K562 (cell line): Measurements from ENCODE around the gene ADAMTS2. TPM values are rescaled to one million over a fixed set of nuclear protein-coding genes. Genes with fewer than 3 reads are reported as not detected.

Experiments
- ATAC-seq: fragments of 200-7000 bp; cut with Tn5 transposase; 3 replicates; pipeline ENCODE4 v1.9.1; 2020; ENCODE audit warnings: moderate library complexity
- BruUV-seq: library from RNA; stranded (reverse); fragments of 400-500 nt; replicated peaks from 2 replicates; lab custom pipeline; 2021; lab: Mats Ljungman, UMichigan
- CTCF ChIA-PET: fragments of 300-600 bp; formaldehyde crosslinking; extraction: SDS; loops from one replicate; lab custom pipeline; 2021; ENCODE audit warnings: low intra/inter-chr PET ratio; lab: Yijun Ruan, JAX
- POLR2A ChIA-PET: fragments of 300-600, 350-650 bp; sonication (Branson Sonifier 250); formaldehyde crosslinking; extraction: SDS; loops from one replicate; lab custom pipeline; 2021; ENCODE audit warnings: antibody characterized with exemption, inconsistent platforms; lab: Yijun Ruan, JAX
- DNase-seq, 4 experiments: peaks; one replicate each; pipeline versions ENCODE4 v3.0.0 to v3.0.0-alpha.2; 2011 to 2018; ENCODE audit warnings: low spot score in 3 of 4, mixed read lengths in 3 of 4; ENCODE audit errors: extremely low read depth in 1 of 4
- FAIRE-seq: peaks from 2 replicates; lab custom pipeline; 2011; peaks lifted over from hg19 to GRCh38; lab: Jason Lieb, UNC
- H2AFZ ChIP-seq: 2 replicates; pipeline ENCODE4 v1.6.0; 2011; ENCODE audit warnings: low read depth, low read length, control low read depth, inconsistent platforms
- H3K27ac ChIP-seq: fragments of 200-600 bp; 3 replicates; pipeline ENCODE4 v1.8.0; 2011; ENCODE audit warnings: low read depth, mild to moderate bottlenecking, control low read depth, inconsistent platforms, low read length, moderate library complexity, mixed read lengths; ENCODE audit errors: extremely low read depth
- H3K27me3 ChIP-seq, 2 experiments: fragments of 300-600 bp in 1 of 2; 2 replicates in 1 of 2; 3 replicates in 1 of 2; pipeline versions ENCODE4 v1.6.0 to v1.8.0; 2011; ENCODE audit warnings: inconsistent platforms in 2 of 2, low read length in 2 of 2, mild to moderate bottlenecking in 1 of 2, mixed read lengths in 1 of 2, moderate library complexity in 1 of 2; ENCODE audit not compliant: control insufficient read depth in 2 of 2, insufficient read depth in 2 of 2
- H3K36me3 ChIP-seq: fragments of 300-600 bp; 3 replicates; pipeline ENCODE4 v1.8.0; 2011; ENCODE audit warnings: mild to moderate bottlenecking, low read length, inconsistent platforms; ENCODE audit not compliant: control insufficient read depth, insufficient read depth
- H3K4me1 ChIP-seq, 2 experiments: fragments of 200-600 bp in 1 of 2; replicated peaks in 1 of 2; 2 replicates in 1 of 2; 3 replicates in 1 of 2; pipeline versions ENCODE4 v1.5.1 to v1.8.0; 2011; ENCODE audit warnings: inconsistent platforms in 2 of 2, low read length in 2 of 2, mild to moderate bottlenecking in 1 of 2, mixed read lengths in 1 of 2, moderate library complexity in 1 of 2; ENCODE audit not compliant: control insufficient read depth in 2 of 2, insufficient read depth in 2 of 2
- H3K4me2 ChIP-seq: 2 replicates; pipeline ENCODE4 v1.6.1; 2011; ENCODE audit warnings: low read length, control low read depth, inconsistent platforms, mixed read lengths; ENCODE audit not compliant: insufficient read depth
- H3K4me3 ChIP-seq: fragments of 200-600 bp; sonication (generic), shearing (Covaris generic); 2 replicates; pipeline ENCODE4 v1.5.1; 2016; ENCODE audit warnings: control low read depth, inconsistent platforms
- H3K79me2 ChIP-seq: fragments of 200-600 bp; 3 replicates; pipeline ENCODE4 v1.8.0; 2011; ENCODE audit warnings: low read length, inconsistent platforms; ENCODE audit not compliant: control insufficient read depth, insufficient read depth
- H3K9ac ChIP-seq, 2 experiments: 2 replicates each; pipeline versions ENCODE4 v1.6.0 to v1.6.1; 2011; ENCODE audit warnings: low read depth in 2 of 2, low read length in 2 of 2, control low read depth in 1 of 2, inconsistent platforms in 1 of 2, mild to moderate bottlenecking in 1 of 2, mixed read lengths in 1 of 2; ENCODE audit not compliant: insufficient read depth in 1 of 2
- H3K9me1 ChIP-seq: one replicate; pipeline ENCODE4 v1.6.0; 2011; ENCODE audit warnings: inconsistent platforms, mild to moderate bottlenecking, low read length, moderate library complexity; ENCODE audit not compliant: control insufficient read depth, insufficient read depth
- H3K9me3 ChIP-seq: replicated peaks from 2 replicates; pipeline ENCODE4 v1.5.1; 2011; ENCODE audit warnings: low read depth, low read length, inconsistent platforms; ENCODE audit not compliant: control insufficient read depth, insufficient read depth
- H4K20me1 ChIP-seq: replicated peaks from 2 replicates; pipeline ENCODE4 v1.6.1; 2011; ENCODE audit warnings: low read length, inconsistent platforms, mixed read lengths; ENCODE audit not compliant: control insufficient read depth, insufficient read depth
- ATF7 ChIP-seq: fragments of 450-650 bp; IDR thresholded peaks from 2 replicates; pipeline ENCODE4 v1.7.1; 2014; ENCODE audit warnings: mild to moderate bottlenecking, moderate library complexity
- COPS2 ChIP-seq: fragments of 450-650 bp; conservative IDR thresholded peaks from 2 replicates; pipeline ENCODE4 v1.6.1; 2016; ENCODE audit warnings: mild to moderate bottlenecking, moderate library complexity
- CXXC5 ChIP-seq: fragments of 250-450 bp; sonication (Bioruptor Pico); IDR thresholded peaks from 2 replicates; pipeline ENCODE4 v1.8.0; 2022; ENCODE audit warnings: inconsistent platforms, mild to moderate bottlenecking, moderate library complexity
- EWSR1 ChIP-seq: fragments of 450-650 bp; IDR thresholded peaks from 2 replicates; pipeline ENCODE4 v1.6.1; 2018; ENCODE audit warnings: borderline replicate concordance, mild to moderate bottlenecking, low read depth, moderate library complexity; ENCODE audit not compliant: partially characterized antibody
- IFI16 ChIP-seq: fragments of 250-450 bp; sonication (Bioruptor Pico); IDR thresholded peaks from 2 replicates; pipeline ENCODE4 v2.1.2; 2022; ENCODE audit warnings: mild to moderate bottlenecking, inconsistent platforms
- NFIC ChIP-seq: fragments of 450-650 bp; IDR thresholded peaks from 2 replicates; pipeline ENCODE4 v1.6.1; 2017; ENCODE audit warnings: mild to moderate bottlenecking, inconsistent platforms
- RBBP5 ChIP-seq: fragments of 200-600 bp; sonication (generic); IDR thresholded peaks from 2 replicates; pipeline ENCODE4 v1.6.1; 2012; ENCODE audit warnings: borderline replicate concordance, mild to moderate bottlenecking, low read length, control low read depth, inconsistent platforms; ENCODE audit not compliant: insufficient read depth, poor library complexity, severe bottlenecking
- SAFB2 ChIP-seq: fragments of 200-400 bp; formaldehyde crosslinking; IDR thresholded peaks from 2 replicates; pipeline ENCODE4 v1.6.1; 2018; ENCODE audit warnings: borderline replicate concordance, low read length, low read depth, moderate library complexity; ENCODE audit not compliant: severe bottlenecking
- SREBF1 ChIP-seq: fragments of 150-350 bp; IDR thresholded peaks from 2 replicates; pipeline ENCODE4 v1.6.1; 2014; ENCODE audit warnings: antibody characterized with exemption, low read depth, low read length, borderline replicate concordance
- WGBS: fragments of 100-300 bp; shearing (Covaris generic); methylation state at CpG from one replicate; pipeline ENCODE4 v1.1.6; 2016; ENCODE audit warnings: low coverage, mixed read lengths; ENCODE audit not compliant: insufficient coverage; ENCODE audit errors: missing lambda C conversion rate; 5-methylcytosine and 5-hydroxymethylcytosine counted together
- in situ Hi-C: fragments of 300-500 bp; cut with MboI; formaldehyde crosslinking; loops from 4 replicates; pipeline ENCODE4 v1.15.0; 2018; ENCODE audit warnings: inconsistent platforms, mixed read lengths
- intact Hi-C: fragments of 100-400 bp; cut with micrococcal nuclease; formaldehyde crosslinking; loops from 2 replicates; pipeline ENCODE4 v1.14.2; 2022
- polyA plus RNA-seq, 8 experiments: library from polyadenylated mRNA; depleted of rRNA in 4 of 8; stranded (reverse) in 5 of 8; unstranded in 3 of 8; fragments of >200 nt; fragmentation: Nextera tagmentation in 2 of 8; fragmentation: Illumina TruSeq in 1 of 8; extraction: Ambion mirVana in 2 of 8; extraction: Trizol in 1 of 8; gene quantifications; 2 replicates each; pipeline versions ENCODE4 v1.2.1 to v1.2.3, GENCODE V29; 2011 to 2014; ENCODE audit warnings: inconsistent platforms in 1 of 8, missing spikeins in 1 of 8
- total RNA-seq, 7 experiments: library from RNA; depleted of rRNA in 6 of 7; stranded (reverse); fragments of >200 nt in 6 of 7; fragmentation: Illumina TruSeq in 2 of 7; extraction: Trizol in 2 of 7; gene quantifications; 2 replicates each; pipeline versions ENCODE4 v1.2.1 to v1.2.3, GENCODE V29; 2011 to 2021; ENCODE audit warnings: low replicate concordance in 1 of 7

Gene ADAMTS2
- total and polyA plus RNA-seq, 9 of the 15 experiments (the other 6 are each of a cell fraction or from before 2014, with no cell fraction given) = not detected

GRCh38 chr5:179217956-179218942 lies 127.0 kb downstream of the ADAMTS2 start:
- Histone ChIP-seq H3K27ac (no peak overlapping the region), H3K79me2 (no peaks in the 10 kb centered on the region), H3K36me3 (no peaks in the 10 kb centered on the region), H3K4me3 (no peak overlapping the region), H3K9me1 (no peaks in the 10 kb centered on the region), H4K20me1 (no peaks in the 10 kb centered on the region; the same call in 1 of the 2 replicates), H3K4me2 (no peak overlapping the region), H2AFZ (no peak overlapping the region), H3K9me3 (no peaks in the 10 kb centered on the region), H3K27me3 (peaks cover 0 to 22% of the 10 kb centered on the region in 2 experiments; a peak in 3 of 5 replicates), H3K4me1 (no peaks in the 10 kb centered on the region), H3K9ac (no peak overlapping the region)
- ATAC-seq (no peak), FAIRE-seq (no peak), DNase-seq (no peak)
- BruUV-seq = no TSS peak
- intact Hi-C loops (no loop called here), in situ Hi-C loops (no loop called here)
- TF ChIP-seq ATF7 (no peak), NFIC (peak; percentile 38; the same call in 1 of the 2 replicates)
- CTCF ChIA-PET = no interaction called here
- POLR2A ChIA-PET = no interaction called here
- WGBS = under 1% methylated on average over 10 of the region's 16 CpGs

GRCh38 chr5:179217356-179217755 lies 127.9 kb downstream of the ADAMTS2 start:
- Histone ChIP-seq H3K4me2 (no peak overlapping the region), H2AFZ (no peak overlapping the region), H4K20me1 (no peaks in the 10 kb centered on the region; the same call in 1 of the 2 replicates), H3K27me3 (peaks cover 0 to 18% of the 10 kb centered on the region in 2 experiments; a peak in 3 of 5 replicates), H3K9me3 (no peaks in the 10 kb centered on the region), H3K36me3 (no peaks in the 10 kb centered on the region), H3K9ac (no peak overlapping the region), H3K27ac (no peak overlapping the region), H3K4me1 (no peaks in the 10 kb centered on the region), H3K9me1 (no peaks in the 10 kb centered on the region), H3K79me2 (no peaks in the 10 kb centered on the region), H3K4me3 (no peak overlapping the region)
- ChIA-PET POLR2A (no interaction called here), CTCF (no interaction called here)
- WGBS = 0% methylated on average over 3 of the region's 3 CpGs
- in situ Hi-C loops = no loop called here
- intact Hi-C loops = no loop called here
- no TSS peak for BruUV-seq
- FAIRE-seq (no peak), DNase-seq (no peak), ATAC-seq (no peak)
- no peak for TF ChIP-seq SREBF1
- no peak for TF ChIP-seq EWSR1
- TF ChIP-seq SAFB2 = no peak
- no peak for TF ChIP-seq IFI16 (CRISPR knock-in tag)
- TF ChIP-seq CXXC5 (CRISPR knock-in tag) = no peak
- TF ChIP-seq COPS2 = no peak
- no peak for TF ChIP-seq RBBP5
